Prostate gland (tissue), 2 donors: ENCODE measurements around the gene RNASEL. TPM values are rescaled to one million over a fixed set of nuclear protein-coding genes. Genes with fewer than 3 reads are reported as not detected.
A peak's percentile ranks its signal among the peaks of the same experiment; 100 is the strongest.

Source experiments
- DNase-seq: peaks from one replicate; pipeline ENCODE4 v3.0.0-alpha.2; 2019; ENCODE audit warnings: low spot score
- H3K27ac ChIP-seq, 2 donors: fragments of 200-600 bp; sonication (generic); 2 replicates each; pipeline ENCODE4 v1.5.1; 2017 to 2019
- H3K27me3 ChIP-seq: fragments of 200-600 bp; sonication (generic); replicated peaks from 2 replicates; pipeline ENCODE4 v1.5.1; 2019; ENCODE audit not compliant: insufficient read depth
- H3K36me3 ChIP-seq, 2 donors: fragments of 200-600 bp; sonication (generic); 1 replicate in 1 of 2; 2 replicates in 1 of 2; pipeline versions ENCODE4 v1.5.1 to v1.8.1; 2017 to 2019
- H3K4me1 ChIP-seq: fragments of 200-600 bp; sonication (generic); replicated peaks from 2 replicates; pipeline ENCODE4 v1.5.1; 2019
- H3K4me3 ChIP-seq, 2 donors: fragments of 200-600 bp; sonication (generic); 2 replicates each; pipeline ENCODE4 v1.5.1; 2017 to 2019
- H3K9me3 ChIP-seq: fragments of 200-600 bp; sonication (generic); 2 replicates; pipeline ENCODE4 v1.5.1; 2017
- POLR2A ChIP-seq: fragments of 450-650 bp; IDR thresholded peaks from one replicate; pipeline ENCODE4 v1.6.1; 2016; ENCODE audit warnings: antibody characterized with exemption, mild to moderate bottlenecking
- POLR2AphosphoS5 ChIP-seq: sonication (generic); formaldehyde crosslinking; IDR thresholded peaks from one replicate; pipeline ENCODE4 v1.6.1; 2017; ENCODE audit warnings: antibody characterized with exemption
- WGBS: methylation state at CpG from one replicate; pipeline ENCODE4 v1.1.5; 2018; 5-methylcytosine and 5-hydroxymethylcytosine counted together
- intact Hi-C: fragments of 100-400 bp; cut with DNase I; formaldehyde crosslinking; loops from one replicate; pipeline ENCODE4 v1.14.2; 2022
- total RNA-seq, 2 donors: library from RNA; depleted of rRNA; stranded (reverse); fragments of >200 nt; gene quantifications; one replicate each; pipeline ENCODE4 v1.1.0, GENCODE V29; 2016
- TF ChIP-seq, protein P1 (sequence below), 4 experiments: fragments of 200-600 bp in 2 of 4; fragments of 450-650 bp in 2 of 4; sonication (generic) in 2 of 4; IDR thresholded peaks; 1 replicate in 3 of 4; 2 replicates in 1 of 4; pipeline ENCODE4 v1.5.1; 2016 to 2019; ENCODE audit warnings: antibody characterized with exemption in 4 of 4, mild to moderate bottlenecking in 2 of 4, moderate library complexity in 2 of 4

Gene RNASEL
- total RNA-seq, 2 donors from 2014 or later, result 7.6 to 10.7 TPM

DNA sequence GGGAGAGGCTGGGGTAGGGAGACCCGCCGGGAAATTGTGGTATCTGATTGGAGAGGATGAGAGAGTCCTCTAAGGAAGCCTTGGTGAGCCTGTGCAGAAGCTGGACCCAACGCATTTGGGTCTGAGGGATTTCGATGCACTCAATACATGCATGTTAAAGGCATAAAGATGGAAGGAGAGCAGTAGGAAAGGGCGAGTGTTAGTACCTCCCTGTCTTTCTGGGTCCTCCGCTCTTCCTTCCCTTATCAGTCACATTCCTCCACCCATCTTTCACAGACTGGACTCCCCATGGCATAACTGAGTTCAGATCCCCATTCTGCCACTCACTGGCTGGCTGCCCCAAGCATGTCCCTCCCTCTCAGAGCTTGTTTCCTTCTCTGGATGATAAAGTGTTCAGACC, 7.9 kb upstream of the RNASEL start:
- WGBS, result 94% methylated on average over 6 of the region's 6 CpGs
- no peak overlapping the region for H3K27ac ChIP-seq
- no peak for DNase-seq
- H3K27me3 ChIP-seq, result no peaks in the 10 kb centered on the region
- TF ChIP-seq, protein P1, sequence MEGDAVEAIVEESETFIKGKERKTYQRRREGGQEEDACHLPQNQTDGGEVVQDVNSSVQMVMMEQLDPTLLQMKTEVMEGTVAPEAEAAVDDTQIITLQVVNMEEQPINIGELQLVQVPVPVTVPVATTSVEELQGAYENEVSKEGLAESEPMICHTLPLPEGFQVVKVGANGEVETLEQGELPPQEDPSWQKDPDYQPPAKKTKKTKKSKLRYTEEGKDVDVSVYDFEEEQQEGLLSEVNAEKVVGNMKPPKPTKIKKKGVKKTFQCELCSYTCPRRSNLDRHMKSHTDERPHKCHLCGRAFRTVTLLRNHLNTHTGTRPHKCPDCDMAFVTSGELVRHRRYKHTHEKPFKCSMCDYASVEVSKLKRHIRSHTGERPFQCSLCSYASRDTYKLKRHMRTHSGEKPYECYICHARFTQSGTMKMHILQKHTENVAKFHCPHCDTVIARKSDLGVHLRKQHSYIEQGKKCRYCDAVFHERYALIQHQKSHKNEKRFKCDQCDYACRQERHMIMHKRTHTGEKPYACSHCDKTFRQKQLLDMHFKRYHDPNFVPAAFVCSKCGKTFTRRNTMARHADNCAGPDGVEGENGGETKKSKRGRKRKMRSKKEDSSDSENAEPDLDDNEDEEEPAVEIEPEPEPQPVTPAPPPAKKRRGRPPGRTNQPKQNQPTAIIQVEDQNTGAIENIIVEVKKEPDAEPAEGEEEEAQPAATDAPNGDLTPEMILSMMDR (IDR thresholded peaks at IDR 0.05), result no peak
- TF ChIP-seq POLR2A (no peak), POLR2AphosphoS5 (no peak)
- H3K4me1 ChIP-seq, result no peaks in the 10 kb centered on the region
- intact Hi-C loops, result loop anchor here (10.0 kb wide), 1 partner anchor 202 kb away; the partner anchor contains the start of gene GLUL
- H3K4me3 ChIP-seq, result no peak overlapping the region
- H3K36me3 ChIP-seq, result no peaks in the 10 kb centered on the region
- no peaks in the 10 kb centered on the region for H3K9me3 ChIP-seq

GRCh38 chr1:182595641-182596240, 6.7 kb upstream of the RNASEL start:
- WGBS, result 37% methylated on average over 4 of the region's 4 CpGs
- H3K4me1 ChIP-seq, result no peaks in the 10 kb centered on the region
- no peaks in the 10 kb centered on the region for H3K27me3 ChIP-seq
- H3K4me3 ChIP-seq, result no peak overlapping the region
- DNase-seq, result peak; percentile 40
- H3K27ac ChIP-seq, result no peak overlapping the region
- no peaks in the 10 kb centered on the region for H3K36me3 ChIP-seq
- TF ChIP-seq POLR2A, result no peak
- TF ChIP-seq, protein P1 (IDR thresholded peaks at IDR 0.05), result peak; percentile 30 to 77 (median 62)
- TF ChIP-seq POLR2AphosphoS5, result peak; percentile 21
- intact Hi-C loops, result loop anchor here (10.0 kb wide), 1 partner anchor 201 kb away; the partner anchor contains the start of gene GLUL
- no peaks in the 10 kb centered on the region for H3K9me3 ChIP-seq

GRCh38 chr1:182589931-182590330, 875 bp upstream of the RNASEL start:
- 97% methylated on average over 5 of the region's 5 CpGs for WGBS
- TF ChIP-seq POLR2AphosphoS5, result no peak
- TF ChIP-seq POLR2A, result no peak
- TF ChIP-seq, protein P1 (IDR thresholded peaks at IDR 0.05), result no peak
- no peak for DNase-seq
- no peaks in the 10 kb centered on the region for H3K36me3 ChIP-seq
- intact Hi-C loops, result loop anchor here (5.0 to 10.0 kb wide), 3 partner anchors 195 to 503 kb away; partner anchors contain the start of gene GLUL
- H3K4me3 ChIP-seq, result no peak overlapping the region
- no peak overlapping the region for H3K27ac ChIP-seq
- no peaks in the 10 kb centered on the region for H3K9me3 ChIP-seq
- H3K4me1 ChIP-seq, result no peaks in the 10 kb centered on the region
- H3K27me3 ChIP-seq, result no peaks in the 10 kb centered on the region

DNA sequence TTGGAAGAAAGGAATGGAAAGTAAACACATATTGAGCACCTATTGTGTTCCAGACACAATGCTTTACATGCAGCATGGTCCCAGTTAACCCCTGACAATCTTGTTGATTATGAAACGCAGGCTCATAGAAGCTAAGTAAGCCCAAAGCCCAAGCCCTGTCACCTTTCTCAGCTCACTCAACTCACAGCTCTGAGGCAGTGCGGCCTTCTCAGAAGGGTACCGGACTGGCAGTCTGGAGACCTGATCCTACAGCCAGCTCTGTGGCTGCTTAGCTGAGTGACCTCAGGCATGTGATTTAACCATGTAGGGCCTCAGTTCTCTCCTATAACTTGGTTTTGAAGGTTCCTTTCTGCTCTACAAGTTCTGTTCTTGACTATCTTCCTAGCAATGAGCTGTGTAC, 464 bp upstream of the RNASEL start:
- H3K9me3 ChIP-seq, result no peaks in the 10 kb centered on the region
- DNase-seq, result no peak
- 92% methylated on average over 3 of the region's 3 CpGs for WGBS
- H3K4me3 ChIP-seq, result peak overlapping the region; percentile 60 to 69
- TF ChIP-seq, protein P1 (IDR thresholded peaks at IDR 0.05), result no peak
- no peak for TF ChIP-seq POLR2AphosphoS5
- TF ChIP-seq POLR2A, result no peak
- H3K4me1 ChIP-seq, result no peaks in the 10 kb centered on the region
- H3K27me3 ChIP-seq, result no peaks in the 10 kb centered on the region
- no peaks in the 10 kb centered on the region for H3K36me3 ChIP-seq
- intact Hi-C loops, result loop anchor here (5.0 kb wide), 2 partner anchors 447 to 502 kb away; no protein-coding TSS in a partner anchor
- H3K27ac ChIP-seq, result peak overlapping the region; percentile 95 to 98
